Measurements from ENCODE around the gene DMBT1.

Gene DMBT1

DNA sequence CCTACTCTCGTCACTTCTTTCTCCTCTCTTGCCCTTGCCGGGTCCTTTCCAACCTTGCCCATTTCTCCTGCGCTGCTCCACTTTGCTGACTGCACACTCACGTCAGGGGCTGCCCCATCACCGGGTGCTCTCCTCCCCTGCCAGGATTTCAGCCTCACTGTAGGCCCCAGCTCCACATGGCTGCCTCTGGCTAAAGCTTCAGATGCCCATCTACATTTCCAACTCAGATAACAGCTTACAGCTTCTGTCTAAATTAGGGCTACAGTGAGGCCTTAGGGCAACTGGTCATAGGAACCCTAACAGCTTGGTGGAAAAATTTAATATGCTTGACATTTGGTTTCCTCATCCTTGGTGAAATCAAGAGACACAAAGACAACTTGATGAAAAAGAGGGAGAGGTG, 113.2 kb downstream of the DMBT1 start:
- Histone ChIP-seq H3K23ac (ENCODE audit: low read depth, low read length, poor library complexity) (no peak overlapping the region), H3K4ac (ENCODE audit: low read length) (no peak overlapping the region), H2BK15ac (ENCODE audit: low read length) (no peak overlapping the region), H3K4me1 (ENCODE audit: control insufficient read depth in 2 of 2, insufficient read depth in 1 of 2, low read depth in 1 of 2, low read length in 2 of 2) (no peaks in the 10 kb centered on the region), H3K79me1 (ENCODE audit: low read depth, low read length) (no peaks in the 10 kb centered on the region), H2AK5ac (ENCODE audit: low read depth, low read length) (no peak overlapping the region), H3K27me3 (ENCODE audit: control insufficient read depth in 3 of 3, insufficient read depth in 3 of 3, low read depth in 1 of 3, low read length in 3 of 3) (no peaks in the 10 kb centered on the region), H4K8ac (ENCODE audit: low read depth, low read length) (no peak overlapping the region), H3K36me3 (replicated peaks in 1 of 2; ENCODE audit: control insufficient read depth in 2 of 2, insufficient read depth in 2 of 2, low read length in 2 of 2) (no peaks in the 10 kb centered on the region), H3K9ac (ENCODE audit: low read depth, low read length, poor library complexity) (no peak overlapping the region), H3K27ac (replicated peaks; ENCODE audit: low read length) (no peak overlapping the region), H3K4me3 (ENCODE audit: low read length in 2 of 2) (no peak overlapping the region), H3K9me3 (replicated peaks in 1 of 2; ENCODE audit: control insufficient read depth in 2 of 2, insufficient read depth in 1 of 2, low read depth in 1 of 2, low read length in 2 of 2) (peaks cover 0 to 2% of the 10 kb centered on the region in 2 donors), H2BK12ac (ENCODE audit: low read length) (no peak overlapping the region), H3K14ac (ENCODE audit: low read length) (no peak overlapping the region), H2AFZ (ENCODE audit: low read length) (no peak overlapping the region), H3K18ac (ENCODE audit: low read length) (peak overlapping the region; percentile 44), H2BK5ac (ENCODE audit: low read length) (no peak overlapping the region), H4K91ac (ENCODE audit: low read depth, low read length, poor library complexity) (no peak overlapping the region), H3K4me2 (ENCODE audit: insufficient read depth, low read length, poor library complexity, severe bottlenecking) (no peak overlapping the region), H2BK120ac (ENCODE audit: low read depth, low read length) (no peak overlapping the region)
- DNase-seq (ENCODE audit: low spot score): no peak
- WGBS, 2 donors (ENCODE audit: extremely low coverage in 2 of 2, insufficient read length in 2 of 2, insufficient replicate concordance in 1 of 2): no CpG with 5 or more reads among the region's 5 CpGs

- Histone ChIP-seq H3K36me3 (replicated peaks in 1 of 2; ENCODE audit: control insufficient read depth in 2 of 2, insufficient read depth in 2 of 2, low read length in 2 of 2) (no peaks in the 10 kb centered on the region), H3K14ac (ENCODE audit: low read length) (no peak overlapping the region), H3K18ac (ENCODE audit: low read length) (no peak overlapping the region), H3K4me3 (ENCODE audit: low read length in 2 of 2) (no peak overlapping the region), H4K8ac (ENCODE audit: low read depth, low read length) (no peak overlapping the region), H3K4me1 (ENCODE audit: control insufficient read depth in 2 of 2, insufficient read depth in 1 of 2, low read depth in 1 of 2, low read length in 2 of 2) (no peaks in the 10 kb centered on the region), H3K79me1 (ENCODE audit: low read depth, low read length) (no peaks in the 10 kb centered on the region), H3K4ac (ENCODE audit: low read length) (no peak overlapping the region), H4K91ac (ENCODE audit: low read depth, low read length, poor library complexity) (no peak overlapping the region), H2BK5ac (ENCODE audit: low read length) (no peak overlapping the region), H2AK5ac (ENCODE audit: low read depth, low read length) (no peak overlapping the region), H2BK120ac (ENCODE audit: low read depth, low read length) (no peak overlapping the region), H2BK12ac (ENCODE audit: low read length) (no peak overlapping the region), H3K4me2 (ENCODE audit: insufficient read depth, low read length, poor library complexity, severe bottlenecking) (no peak overlapping the region), H3K9ac (ENCODE audit: low read depth, low read length, poor library complexity) (no peak overlapping the region), H2BK15ac (ENCODE audit: low read length) (no peak overlapping the region), H2AFZ (ENCODE audit: low read length) (no peak overlapping the region), H3K23ac (ENCODE audit: low read depth, low read length, poor library complexity) (no peak overlapping the region), H3K27ac (replicated peaks; ENCODE audit: low read length) (no peak overlapping the region), H3K9me3 (replicated peaks in 1 of 2; ENCODE audit: control insufficient read depth in 2 of 2, insufficient read depth in 1 of 2, low read depth in 1 of 2, low read length in 2 of 2) (peaks cover 0 to 2% of the 10 kb centered on the region in 2 donors), H3K27me3 (ENCODE audit: control insufficient read depth in 3 of 3, insufficient read depth in 3 of 3, low read depth in 1 of 3, low read length in 3 of 3) (no peaks in the 10 kb centered on the region)
- WGBS, 2 donors (ENCODE audit: extremely low coverage in 2 of 2, insufficient read length in 2 of 2, insufficient replicate concordance in 1 of 2): no CpG with 5 or more reads among the region's 8 CpGs
- no peak for DNase-seq (ENCODE audit: low spot score)
Measured at GRCh38 chr10:122674781-122675180, 114.2 kb downstream of the DMBT1 start.

DNA sequence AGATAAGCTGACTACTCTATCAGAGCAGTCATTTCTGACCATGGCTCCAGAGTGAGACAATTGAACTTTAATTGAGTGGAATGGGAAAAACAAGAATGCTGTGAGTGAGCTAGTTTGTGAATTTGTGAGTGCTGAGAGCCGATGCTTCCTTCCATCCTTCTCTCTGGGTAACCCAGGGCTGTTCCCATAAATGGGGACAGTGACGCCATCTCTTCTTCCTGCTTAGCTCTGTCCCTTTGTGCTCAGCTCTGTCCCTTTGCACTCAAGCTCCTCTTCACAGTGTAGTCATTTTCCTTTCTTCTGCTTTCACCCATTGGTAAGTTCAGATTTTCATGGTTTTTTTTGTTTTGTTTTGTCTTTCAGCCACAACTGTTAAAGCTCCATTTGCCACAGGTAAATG, 114.7 kb downstream of the DMBT1 start:
- Histone ChIP-seq H3K4me2 (ENCODE audit: insufficient read depth, low read length, poor library complexity, severe bottlenecking) (no peak overlapping the region), H3K9me3 (replicated peaks in 1 of 2; ENCODE audit: control insufficient read depth in 2 of 2, insufficient read depth in 1 of 2, low read depth in 1 of 2, low read length in 2 of 2) (no peaks in the 10 kb centered on the region), H3K79me1 (ENCODE audit: low read depth, low read length) (no peaks in the 10 kb centered on the region), H3K4me1 (ENCODE audit: control insufficient read depth in 2 of 2, insufficient read depth in 1 of 2, low read depth in 1 of 2, low read length in 2 of 2) (no peaks in the 10 kb centered on the region), H2AK5ac (ENCODE audit: low read depth, low read length) (no peak overlapping the region), H4K91ac (ENCODE audit: low read depth, low read length, poor library complexity) (no peak overlapping the region), H3K9ac (ENCODE audit: low read depth, low read length, poor library complexity) (no peak overlapping the region), H2BK15ac (ENCODE audit: low read length) (no peak overlapping the region), H2AFZ (ENCODE audit: low read length) (no peak overlapping the region), H3K36me3 (replicated peaks in 1 of 2; ENCODE audit: control insufficient read depth in 2 of 2, insufficient read depth in 2 of 2, low read length in 2 of 2) (no peaks in the 10 kb centered on the region), H3K4ac (ENCODE audit: low read length) (no peak overlapping the region), H3K4me3 (ENCODE audit: low read length in 2 of 2) (no peak overlapping the region), H2BK12ac (ENCODE audit: low read length) (no peak overlapping the region), H3K18ac (ENCODE audit: low read length) (no peak overlapping the region), H2BK120ac (ENCODE audit: low read depth, low read length) (no peak overlapping the region), H3K27ac (replicated peaks; ENCODE audit: low read length) (no peak overlapping the region), H4K8ac (ENCODE audit: low read depth, low read length) (no peak overlapping the region), H3K23ac (ENCODE audit: low read depth, low read length, poor library complexity) (no peak overlapping the region), H3K27me3 (ENCODE audit: control insufficient read depth in 3 of 3, insufficient read depth in 3 of 3, low read depth in 1 of 3, low read length in 3 of 3) (no peaks in the 10 kb centered on the region), H3K14ac (ENCODE audit: low read length) (no peak overlapping the region), H2BK5ac (ENCODE audit: low read length) (no peak overlapping the region)
- DNase-seq (ENCODE audit: low spot score): no peak
- WGBS, 2 donors (ENCODE audit: extremely low coverage in 2 of 2, insufficient read length in 2 of 2, insufficient replicate concordance in 1 of 2): no CpG with 5 or more reads among the region's 2 CpGs

DNA sequence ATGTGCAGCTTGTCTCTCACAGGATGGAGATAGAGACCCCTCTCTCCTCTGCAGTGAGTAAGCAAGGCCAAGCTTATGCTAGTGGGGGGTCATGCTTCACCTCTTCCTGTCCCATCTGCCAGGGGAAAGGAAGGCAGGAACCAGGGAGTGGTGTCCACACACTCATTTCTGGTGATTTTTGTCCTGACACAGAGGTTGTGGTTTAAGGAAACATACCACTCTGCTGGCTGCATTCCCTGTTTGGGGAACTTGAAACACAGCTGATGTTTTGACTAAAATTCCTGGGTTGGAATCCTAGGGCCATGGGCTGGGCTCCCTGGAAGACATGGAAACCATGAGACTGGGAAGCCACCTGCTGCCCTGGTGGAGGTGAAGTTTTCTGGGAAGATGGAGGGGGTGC, 117.7 kb downstream of the DMBT1 start:
- Histone ChIP-seq H3K18ac (ENCODE audit: low read length) (no peak overlapping the region), H2AFZ (ENCODE audit: low read length) (no peak overlapping the region), H3K79me1 (ENCODE audit: low read depth, low read length) (no peaks in the 10 kb centered on the region), H3K36me3 (replicated peaks in 1 of 2; ENCODE audit: control insufficient read depth in 2 of 2, insufficient read depth in 2 of 2, low read length in 2 of 2) (no peaks in the 10 kb centered on the region), H3K4me2 (ENCODE audit: insufficient read depth, low read length, poor library complexity, severe bottlenecking) (no peak overlapping the region), H4K8ac (ENCODE audit: low read depth, low read length) (no peak overlapping the region), H2BK15ac (ENCODE audit: low read length) (no peak overlapping the region), H2AK5ac (ENCODE audit: low read depth, low read length) (no peak overlapping the region), H2BK5ac (ENCODE audit: low read length) (no peak overlapping the region), H3K27me3 (ENCODE audit: control insufficient read depth in 3 of 3, insufficient read depth in 3 of 3, low read depth in 1 of 3, low read length in 3 of 3) (no peaks in the 10 kb centered on the region), H2BK12ac (ENCODE audit: low read length) (no peak overlapping the region), H3K27ac (replicated peaks; ENCODE audit: low read length) (no peak overlapping the region), H3K4me3 (ENCODE audit: low read length in 2 of 2) (no peak overlapping the region), H2BK120ac (ENCODE audit: low read depth, low read length) (no peak overlapping the region), H3K4me1 (ENCODE audit: control insufficient read depth in 2 of 2, insufficient read depth in 1 of 2, low read depth in 1 of 2, low read length in 2 of 2) (no peaks in the 10 kb centered on the region), H3K23ac (ENCODE audit: low read depth, low read length, poor library complexity) (no peak overlapping the region), H3K9me3 (replicated peaks in 1 of 2; ENCODE audit: control insufficient read depth in 2 of 2, insufficient read depth in 1 of 2, low read depth in 1 of 2, low read length in 2 of 2) (no peaks in the 10 kb centered on the region), H3K9ac (ENCODE audit: low read depth, low read length, poor library complexity) (no peak overlapping the region), H3K14ac (ENCODE audit: low read length) (no peak overlapping the region), H4K91ac (ENCODE audit: low read depth, low read length, poor library complexity) (no peak overlapping the region), H3K4ac (ENCODE audit: low read length) (no peak overlapping the region)
- DNase-seq (ENCODE audit: low spot score): no peak
